Central memory CD4-positive, alpha-beta T cell (primary cell): ENCODE results near the gene COX14.
"Not testable (repeated sequence)": the region's sequence is repeated elsewhere in the genome, so short reads cannot be mapped to it uniquely, and the experiment has no call there.

Experiments
- DNase-seq: peaks from one replicate; pipeline ENCODE4 v3.0.0; 2022

Gene COX14

DNA sequence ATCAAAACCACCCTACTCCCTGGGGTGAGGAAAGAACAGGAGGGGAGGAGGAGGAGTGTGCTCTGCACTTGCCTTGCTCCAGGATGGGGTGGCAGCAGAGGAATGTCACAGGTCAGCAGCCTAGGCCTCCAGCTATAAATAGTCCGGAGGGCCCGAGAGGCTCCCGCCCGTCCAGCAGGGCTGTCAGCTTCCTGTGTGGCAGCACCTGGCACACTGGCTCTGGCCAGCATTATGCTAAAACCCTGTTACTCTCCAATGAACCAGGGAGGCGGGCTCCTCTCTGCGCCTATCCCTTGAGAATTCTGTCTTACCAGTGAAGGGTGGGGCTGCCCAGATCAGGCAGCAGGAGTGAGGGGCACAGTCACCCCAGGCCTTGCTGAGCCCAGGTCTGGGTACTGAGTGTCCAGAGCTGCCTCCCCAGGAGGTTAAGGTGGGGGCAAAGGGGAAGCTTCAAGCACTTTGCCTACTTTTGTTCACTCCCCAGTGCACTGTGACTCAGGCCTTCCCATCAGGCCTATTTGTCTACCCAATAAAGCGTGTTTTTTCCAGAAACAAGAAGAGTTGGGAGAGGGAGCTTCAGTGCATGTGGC is 1.2 kb upstream of the COX14 start:
- no peak for DNase-seq

DNA sequence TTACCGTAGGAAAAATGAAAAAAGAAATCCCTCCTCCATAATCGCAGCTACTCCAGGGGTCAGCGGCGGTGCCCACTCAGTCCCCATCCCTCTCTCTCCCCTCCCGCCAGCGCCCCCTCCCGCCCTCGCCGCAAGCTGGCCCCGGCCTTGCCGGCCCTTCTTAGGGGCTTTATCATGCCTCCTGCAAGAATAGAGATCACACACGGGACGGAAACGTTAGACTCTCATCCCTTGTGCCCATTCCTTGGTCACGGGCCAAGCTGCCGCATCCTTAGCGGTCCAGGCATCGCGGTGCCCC is 692 bp upstream of the COX14 start:
- DNase-seq, result no peak

DNA sequence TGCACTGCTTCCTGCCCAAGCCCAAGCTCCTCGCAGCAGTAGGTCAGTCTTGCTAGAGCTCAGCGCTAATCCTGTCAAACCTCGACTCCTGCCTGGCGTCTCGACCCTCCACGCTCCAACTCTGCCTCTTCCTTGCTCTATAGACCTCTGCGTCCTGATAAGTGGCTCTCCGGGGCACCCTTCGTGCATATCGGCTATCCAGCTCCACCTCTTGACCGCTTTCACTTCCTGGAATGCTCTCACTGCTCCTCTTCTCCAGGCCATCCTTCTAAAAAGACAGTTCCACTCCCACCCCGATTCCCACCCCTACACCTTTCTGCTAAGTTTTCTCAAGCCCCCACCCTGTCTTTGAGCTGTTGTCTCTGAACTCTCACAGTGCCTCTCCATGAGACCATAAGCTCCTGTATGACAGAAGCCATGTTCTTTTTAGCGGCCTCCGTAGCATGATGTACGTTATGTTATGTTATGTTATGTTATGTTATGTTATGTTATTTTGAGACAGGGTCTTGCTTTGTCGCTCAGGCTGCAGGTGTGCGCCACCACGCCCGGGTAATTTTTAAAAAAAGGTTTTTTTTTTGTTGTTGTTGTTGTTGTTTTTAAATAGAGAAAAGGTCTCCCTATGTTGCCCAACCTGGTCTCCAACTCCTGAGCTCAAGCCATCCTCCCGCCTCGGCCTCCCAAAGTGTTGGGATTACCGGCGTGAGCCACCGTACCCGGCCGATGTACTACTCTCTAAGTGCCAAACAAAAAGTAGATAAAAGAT is 601 bp downstream of the COX14 start:
- DNase-seq, result no peak

DNA sequence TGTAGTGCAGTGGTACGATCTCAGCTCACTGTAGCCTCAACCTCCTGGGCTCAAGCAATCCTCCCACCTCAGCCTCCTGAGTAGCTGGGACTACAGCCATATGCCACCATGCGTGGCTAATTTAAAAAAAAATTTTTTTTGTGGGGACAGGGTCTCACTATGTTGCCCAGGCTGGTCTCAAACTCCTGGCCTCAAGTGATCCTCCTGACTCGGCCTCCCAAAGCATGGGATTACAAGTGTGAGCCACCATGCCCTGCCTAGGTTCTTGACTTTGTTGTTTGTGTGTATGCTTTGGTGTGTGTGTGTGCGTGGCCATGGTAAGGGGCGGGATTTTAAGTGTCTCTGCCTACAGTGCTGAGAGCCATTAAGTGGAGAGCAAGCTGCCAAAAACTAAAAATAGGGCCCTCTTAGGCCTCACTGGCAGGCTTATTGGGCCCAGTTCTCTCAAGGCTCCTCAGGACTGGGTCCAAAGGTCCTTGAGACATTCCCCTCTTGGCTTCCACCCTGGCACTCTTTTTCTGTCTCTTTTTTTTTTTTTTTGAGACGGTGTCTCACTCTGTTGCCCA is 5.1 kb downstream of the COX14 start:
- DNase-seq, result no peak

DNA sequence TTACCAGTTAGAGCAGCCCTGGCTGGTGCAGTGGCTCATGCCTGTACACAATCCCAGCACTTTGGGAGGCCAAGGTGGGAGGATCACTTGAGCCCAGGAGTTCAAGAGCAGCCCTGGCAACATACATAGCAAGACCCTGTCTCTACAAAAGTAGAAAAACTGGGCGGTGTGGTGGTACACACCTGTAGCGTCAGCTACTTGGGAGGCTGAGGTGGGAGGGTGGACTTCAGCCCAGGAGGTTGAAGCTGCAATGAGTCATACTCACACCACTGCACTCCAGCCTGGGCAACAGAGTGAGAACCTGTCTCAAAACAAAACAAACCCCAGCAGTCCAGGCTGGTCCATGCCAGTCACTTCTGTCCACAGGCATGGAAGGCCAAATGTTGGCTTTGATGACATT is 7.4 kb downstream of the COX14 start:
- DNase-seq, result no peak

DNA sequence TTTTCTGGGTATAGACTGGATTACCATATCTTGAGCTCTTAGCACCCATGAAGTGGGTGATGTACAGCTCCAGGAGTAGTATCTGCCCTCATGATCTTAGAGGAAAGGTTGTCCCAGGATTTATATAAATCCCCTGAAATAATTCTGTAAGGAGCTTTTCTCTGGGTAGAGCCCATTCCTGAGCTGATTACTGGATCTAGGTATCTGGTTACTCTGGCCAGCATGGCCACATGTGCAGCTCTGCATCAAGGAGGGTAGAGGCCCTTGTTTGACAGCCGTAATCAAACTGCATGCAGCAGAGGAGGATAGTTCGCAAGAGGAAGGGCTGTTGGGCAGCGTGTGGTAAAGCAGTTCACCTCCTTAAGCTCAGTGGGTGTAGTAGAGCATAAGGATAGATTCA is 8.5 kb downstream of the COX14 start:
- DNase-seq, result no peak

DNA sequence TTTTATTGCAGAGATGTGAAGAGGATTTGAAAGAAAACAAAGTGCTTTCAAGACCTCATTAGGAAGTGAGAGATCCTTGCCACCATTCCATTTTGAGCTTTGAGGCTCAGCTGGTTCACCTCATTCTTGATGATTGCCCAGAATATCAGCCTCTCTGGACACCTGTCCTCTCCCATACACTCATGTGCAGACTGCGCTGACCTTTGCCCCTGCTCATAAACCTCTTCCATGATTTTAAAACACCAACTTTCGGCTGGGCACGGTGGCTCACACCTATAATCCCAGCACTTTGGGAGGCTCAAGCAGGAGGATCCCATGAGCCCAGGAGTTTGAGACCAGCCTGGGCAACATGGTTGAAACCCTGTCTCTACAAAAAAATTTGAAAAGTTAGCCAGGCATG is 8.9 kb downstream of the COX14 start:
- DNase-seq, result no peak

DNA sequence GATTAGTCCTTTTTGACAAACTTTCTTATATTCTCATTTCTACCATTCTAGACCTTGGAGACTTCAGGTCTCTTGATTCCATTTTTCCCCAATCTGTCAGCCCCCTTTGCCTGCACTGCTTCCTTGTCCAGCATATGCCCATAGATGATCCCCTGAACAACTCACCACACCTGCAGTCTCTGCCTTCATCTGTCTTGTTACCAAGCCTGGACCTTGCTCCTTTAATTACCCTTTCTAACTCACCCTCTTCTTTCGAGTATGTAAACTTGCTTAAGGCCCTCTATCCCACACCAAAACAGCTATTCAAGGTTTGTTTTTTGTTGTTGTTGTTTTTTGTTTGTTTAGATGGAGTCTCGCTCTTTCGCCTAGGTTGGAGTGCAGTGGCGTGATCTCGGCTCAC is 9.6 kb downstream of the COX14 start:
- DNase-seq, result no peak

DNA sequence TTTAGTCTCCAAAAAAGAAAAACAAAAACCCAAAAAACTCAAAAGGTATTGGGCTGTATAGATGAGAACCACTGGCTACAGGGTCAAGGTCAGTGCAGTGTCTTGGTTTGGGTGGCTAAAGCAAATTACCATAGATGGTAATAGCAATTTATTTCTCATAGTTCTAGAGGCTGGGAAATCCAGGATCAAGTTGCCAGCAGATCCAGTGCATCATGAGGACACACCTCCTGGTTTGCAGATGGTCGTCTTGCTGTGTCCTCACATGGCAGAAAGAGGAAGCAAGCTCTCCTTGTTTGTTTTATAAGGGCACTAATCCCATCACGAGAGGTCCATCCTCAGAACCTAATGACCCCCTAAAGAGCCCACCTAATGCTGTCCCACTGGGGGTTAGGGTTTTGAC is 11.2 kb downstream of the COX14 start:
- DNase-seq, result no peak

DNA sequence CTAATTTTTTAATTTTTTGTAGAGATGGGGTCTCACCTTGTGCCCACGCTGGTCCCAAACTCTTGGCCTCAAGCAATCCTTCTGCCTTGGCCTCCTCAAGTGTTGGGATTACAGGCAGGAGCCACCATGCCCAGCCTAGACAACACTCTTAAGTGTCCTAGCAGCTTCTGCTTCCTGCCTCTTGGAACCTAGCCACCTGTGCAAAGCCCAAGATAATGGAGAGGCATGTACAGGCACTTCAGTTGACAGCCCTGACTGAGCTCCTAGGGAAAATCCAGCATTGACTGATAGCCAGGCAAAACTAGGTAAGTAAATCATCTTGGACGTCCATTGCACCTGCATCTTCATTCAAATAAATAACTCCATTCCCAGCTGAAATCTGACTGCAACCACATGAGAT is 15.5 kb downstream of the COX14 start:
- DNase-seq, result no peak

DNA sequence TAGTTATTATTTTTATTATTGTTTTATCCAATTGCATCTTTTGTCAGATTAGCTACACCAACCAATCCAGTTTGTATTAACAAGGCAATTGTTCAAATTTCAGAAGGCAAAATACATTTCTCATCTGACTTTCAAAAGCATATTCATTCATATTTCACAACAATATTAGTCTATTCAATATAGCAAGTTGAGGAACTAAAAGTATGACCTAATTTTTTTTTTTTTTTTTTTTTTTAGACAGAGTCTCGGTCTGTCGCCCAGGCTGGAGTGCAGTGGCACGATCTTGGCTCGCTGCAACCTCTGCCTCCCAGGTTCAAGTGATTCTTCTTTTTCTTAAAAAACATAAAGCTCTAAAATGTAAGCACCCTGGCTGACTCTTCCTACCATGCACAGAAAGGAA is 17.3 kb downstream of the COX14 start:
- DNase-seq, result no peak

DNA sequence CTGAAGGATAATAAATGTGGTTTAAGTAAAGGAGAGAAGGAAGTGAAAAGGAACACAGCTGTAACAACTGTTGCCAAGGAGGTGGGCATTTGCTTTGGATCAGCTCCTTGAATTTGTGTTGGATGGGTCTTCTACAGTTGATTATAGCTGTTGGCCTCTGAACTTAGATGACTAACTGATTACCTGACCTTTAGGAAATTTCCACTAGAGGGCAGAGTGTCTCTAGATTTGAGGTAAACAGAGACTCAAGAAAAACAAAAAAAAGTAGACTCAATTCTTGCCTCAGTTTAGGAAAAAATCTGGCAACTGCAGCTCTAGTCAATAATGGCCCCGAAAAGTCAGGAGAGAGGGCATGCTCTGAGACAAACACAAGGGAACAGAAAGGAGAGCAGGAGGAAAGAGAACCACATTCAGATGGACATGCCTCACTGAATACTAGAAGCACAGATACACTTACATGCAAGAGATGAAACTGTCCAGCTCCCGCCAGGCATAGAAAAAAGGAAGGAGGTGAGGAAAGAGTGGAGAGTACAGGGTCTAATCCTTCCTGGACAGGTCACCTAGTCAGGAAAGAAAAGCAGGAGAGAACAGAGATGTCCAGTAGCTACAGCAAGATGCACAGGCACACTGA is 20.6 kb downstream of the COX14 start:
- peak; percentile 40 for DNase-seq

DNA sequence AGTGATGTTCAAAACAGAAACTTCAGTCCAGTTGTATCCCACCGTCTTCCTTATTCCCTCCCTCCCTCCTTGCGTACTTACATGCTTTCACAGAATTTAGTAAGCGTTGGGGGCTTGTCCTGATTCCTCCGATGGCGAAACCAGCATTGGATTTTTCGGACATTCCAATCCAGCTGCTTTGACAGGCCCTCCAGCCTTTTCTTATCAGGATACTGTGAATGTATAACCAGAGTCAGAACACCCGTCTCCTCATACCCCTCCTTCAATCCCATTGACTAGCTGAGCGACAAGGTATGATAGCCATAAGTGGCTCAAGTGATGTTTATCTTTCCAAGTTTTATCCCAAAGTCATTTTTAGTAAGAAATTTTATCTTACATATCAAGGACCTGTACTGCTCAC is 31.0 kb downstream of the COX14 start:
- DNase-seq, result no peak

DNA sequence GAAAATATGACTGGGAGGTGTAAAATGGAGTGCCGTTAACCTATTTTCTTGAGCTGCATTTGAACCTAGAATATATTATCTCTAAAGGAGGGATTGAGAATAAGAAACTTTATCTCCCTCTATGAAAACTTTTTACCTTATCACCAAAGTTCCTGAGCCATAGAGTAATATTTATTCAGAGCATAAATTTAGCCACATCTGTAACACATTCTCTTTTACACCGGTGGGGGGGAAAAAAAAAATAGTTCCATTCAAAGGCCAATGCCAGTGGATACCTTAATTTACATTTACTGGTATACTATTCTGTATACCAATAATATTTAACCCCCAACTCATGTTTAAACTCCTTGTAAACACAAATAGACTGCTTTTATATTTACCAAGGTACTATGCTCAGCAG is 33.4 kb downstream of the COX14 start:
- DNase-seq, result no peak

DNA sequence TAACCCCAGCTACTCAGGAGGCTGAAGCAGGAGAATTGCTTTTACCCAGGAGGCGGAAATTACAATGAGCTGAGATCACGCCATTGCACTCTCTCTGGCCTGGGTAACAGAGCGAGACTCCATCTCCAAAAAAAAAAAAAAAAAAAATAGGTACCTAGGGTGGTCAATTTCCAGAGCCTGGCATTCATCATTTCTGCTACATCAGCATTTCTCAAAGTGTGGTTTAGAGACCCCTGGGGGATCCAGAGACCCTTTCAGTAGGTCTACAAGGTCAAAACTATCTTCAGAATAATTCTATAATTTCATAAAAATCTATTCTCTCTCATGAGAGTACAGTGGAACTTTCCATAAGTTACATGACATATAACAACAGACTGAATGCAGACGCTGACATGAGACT is 35.2 kb downstream of the COX14 start:
- DNase-seq, result no peak

DNA sequence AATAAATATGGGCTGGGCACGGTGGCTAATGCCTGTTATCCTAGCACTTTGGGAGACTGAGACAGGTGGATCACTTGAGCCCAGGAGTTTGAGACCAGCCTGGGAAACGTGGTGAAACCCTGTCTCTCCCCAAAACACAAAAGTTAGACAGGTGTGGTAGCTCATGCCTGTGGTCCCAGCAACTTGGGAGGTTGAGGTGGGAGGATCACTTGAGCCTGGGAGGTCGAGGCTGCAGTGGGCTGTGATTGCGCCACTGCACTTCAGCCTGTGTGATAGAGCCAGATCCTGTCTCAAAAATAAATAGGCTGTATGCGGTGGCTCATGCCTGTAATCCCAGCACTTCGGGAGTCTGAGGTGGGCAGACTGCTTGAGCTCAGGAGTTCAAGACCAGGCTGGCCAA is 36.0 kb downstream of the COX14 start:
- DNase-seq, result not testable (repeated sequence)

DNA sequence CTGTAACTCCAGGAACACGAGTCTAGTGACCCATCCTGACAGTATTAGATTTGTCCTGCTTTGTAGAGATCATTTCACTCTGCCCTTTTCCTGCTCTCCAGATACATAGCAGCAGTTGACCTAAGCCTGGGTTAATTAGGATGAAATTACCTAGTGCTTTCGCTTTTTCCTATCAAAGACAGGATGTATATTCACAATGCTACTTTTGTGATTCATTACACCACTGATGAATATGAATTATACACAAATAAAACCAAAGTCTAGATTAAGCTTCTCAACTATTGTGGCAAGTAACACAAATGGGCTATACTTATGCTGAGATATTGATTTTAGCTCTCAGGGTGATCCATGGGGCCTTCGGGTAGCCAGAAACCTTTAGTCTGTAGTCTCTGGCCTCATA is 37.3 kb downstream of the COX14 start:
- DNase-seq, result no peak

DNA sequence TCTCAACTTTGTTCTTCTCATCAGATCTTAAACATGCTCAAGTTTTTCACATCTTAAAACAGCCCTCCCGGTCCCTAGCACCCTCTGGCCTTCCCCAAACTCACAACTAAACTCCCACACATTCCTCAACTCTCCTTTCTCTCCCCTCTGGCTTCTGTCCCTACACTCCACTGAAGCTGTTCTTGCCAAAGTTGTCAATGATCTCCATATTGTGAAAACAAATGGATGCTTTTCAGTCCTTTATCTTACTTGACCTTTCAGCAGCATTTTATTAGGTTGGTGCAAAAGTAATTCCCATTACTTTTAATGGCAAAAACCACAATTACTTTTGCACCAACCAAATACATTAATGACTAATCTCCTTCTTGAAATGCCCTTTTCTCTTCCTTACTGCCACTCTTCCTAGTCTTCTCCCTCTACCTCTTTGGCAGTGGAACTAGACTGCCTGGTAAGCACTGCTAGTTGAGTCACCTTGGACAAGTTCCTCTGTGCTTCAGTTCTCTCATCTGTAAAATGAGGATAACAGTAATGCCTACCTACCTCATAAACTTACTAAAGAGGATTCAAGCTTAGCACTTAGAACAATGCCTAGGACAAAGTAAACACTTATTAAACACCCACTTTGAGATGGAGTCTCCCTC is 39.1 kb downstream of the COX14 start:
- DNase-seq, result no peak

DNA sequence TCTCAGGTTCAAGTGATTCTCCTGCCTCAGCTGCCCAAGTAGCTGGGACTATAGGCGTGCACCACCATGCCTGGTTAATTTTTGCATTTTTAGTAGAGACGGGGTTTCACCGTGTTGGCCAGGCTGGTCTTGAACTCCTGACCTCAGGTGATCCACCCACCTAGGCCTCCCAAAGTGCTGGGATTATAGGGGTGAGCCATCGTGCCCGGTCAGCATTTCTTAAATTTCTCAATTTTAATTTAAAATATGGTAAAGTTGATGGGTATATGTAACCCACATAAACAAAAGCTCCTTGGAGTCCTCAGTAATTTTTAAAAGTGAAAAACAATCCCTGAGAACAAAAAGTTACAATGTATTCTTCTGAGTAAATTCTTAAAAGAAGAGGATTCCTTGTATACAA is 42.9 kb downstream of the COX14 start:
- not testable (repeated sequence) for DNase-seq

DNA sequence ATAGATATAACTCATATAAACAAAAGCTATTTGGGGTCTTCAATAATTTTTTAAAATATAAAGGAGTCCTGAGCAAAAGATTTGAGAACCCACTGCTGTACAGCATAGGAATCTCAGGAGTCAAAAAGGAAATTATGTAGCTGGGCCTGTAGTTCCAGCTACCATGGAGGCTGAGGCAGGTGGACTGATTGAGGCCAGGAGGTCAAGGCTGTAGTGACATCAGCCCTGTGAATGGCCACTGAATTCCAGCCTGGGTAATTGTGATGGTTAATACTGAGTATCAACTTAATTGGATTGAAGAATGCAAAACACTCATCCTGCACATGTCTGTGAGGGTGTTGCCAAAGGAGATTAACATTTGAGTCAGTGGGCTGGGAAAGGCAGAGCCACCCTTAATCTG is 44.6 kb downstream of the COX14 start:
- no peak for DNase-seq

DNA sequence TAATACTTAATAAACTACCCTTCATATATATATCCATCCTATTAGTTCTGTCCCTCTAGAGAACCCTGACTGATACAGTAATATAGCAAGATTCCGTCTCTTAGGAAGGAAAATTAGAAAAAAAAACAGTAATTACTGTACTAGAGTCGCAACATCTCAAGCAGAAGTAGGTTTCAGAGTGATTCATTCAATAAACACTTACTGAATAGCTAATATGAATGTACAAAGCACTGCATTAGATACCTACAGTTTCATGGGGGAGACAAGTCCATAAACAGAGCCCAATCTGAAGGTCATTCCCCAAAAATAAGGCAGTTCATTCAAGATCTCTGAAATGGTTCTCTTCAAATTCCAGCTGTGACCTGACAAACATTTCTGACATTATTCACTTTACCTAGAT is 45.2 kb downstream of the COX14 start:
- DNase-seq, result no peak

DNA sequence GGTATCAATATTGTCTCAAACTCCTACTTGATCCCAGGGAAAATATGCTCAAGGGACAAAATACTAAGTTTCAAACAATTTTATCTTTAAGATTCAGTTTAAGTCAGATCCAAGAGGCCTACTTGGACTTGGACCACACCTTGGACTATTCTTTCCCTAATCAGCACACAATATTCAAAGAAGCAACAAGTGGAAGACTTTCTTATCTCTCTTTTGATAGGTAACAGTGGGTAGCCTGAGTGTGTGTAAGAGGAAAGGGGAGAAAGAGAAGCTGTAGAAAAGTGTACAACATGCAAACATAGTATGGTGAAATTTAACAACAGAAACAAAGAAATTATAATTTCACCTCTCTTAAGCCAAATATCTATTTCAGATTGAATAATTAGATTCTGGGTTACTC is 48.6 kb downstream of the COX14 start:
- no peak for DNase-seq

DNA sequence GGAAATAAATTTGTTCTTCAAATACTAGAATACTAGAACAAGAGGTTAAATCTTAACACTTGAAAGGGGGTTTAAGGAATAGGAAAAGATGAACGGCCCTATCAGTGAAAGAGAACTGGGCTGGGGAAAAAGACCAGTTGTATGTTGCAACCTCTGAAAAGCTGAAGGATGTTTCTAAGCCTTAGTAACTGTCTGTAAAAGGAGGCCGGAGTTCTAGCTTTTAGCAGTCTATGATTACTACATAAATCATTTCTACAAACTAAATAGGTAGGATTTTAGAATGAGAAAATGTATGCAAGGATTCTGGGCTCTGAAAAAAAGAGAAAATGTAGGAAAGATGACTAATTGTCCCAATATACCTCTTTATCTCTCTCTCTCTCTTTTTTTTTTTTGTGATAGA is 50.2 kb downstream of the COX14 start:
- no peak for DNase-seq

DNA sequence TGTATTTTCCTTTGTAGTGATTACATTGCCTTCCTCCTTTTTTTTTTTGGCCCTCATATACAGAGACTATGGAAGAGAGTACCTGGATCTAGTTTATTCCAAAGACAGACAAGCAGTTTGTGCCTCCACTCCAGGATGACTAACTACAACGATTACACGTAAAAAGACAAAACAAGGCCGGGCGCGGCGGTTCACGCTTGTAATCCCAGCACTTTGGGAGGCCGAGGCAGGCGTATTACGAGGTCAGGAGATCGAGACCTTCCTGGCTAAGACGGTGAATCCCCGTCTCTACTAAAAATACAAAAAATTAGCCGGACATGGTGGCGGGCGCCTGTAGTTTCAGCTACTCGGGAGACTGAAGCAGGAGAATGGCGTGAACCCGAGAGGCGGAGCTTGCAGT is 52.9 kb downstream of the COX14 start:
- no peak for DNase-seq
